K562 (cell line): ENCODE measurements around the gene CAMK2B. TPM values are rescaled to one million over a fixed set of nuclear protein-coding genes. Genes with fewer than 3 reads are reported as not detected.

Source experiments
- ATAC-seq: fragments of 200-7000 bp; cut with Tn5 transposase; 3 replicates; pipeline ENCODE4 v1.9.1; 2020; ENCODE audit warnings: moderate library complexity
- BruUV-seq: library from RNA; stranded (reverse); fragments of 400-500 nt; replicated peaks from 2 replicates; lab custom pipeline; 2021; lab: Mats Ljungman, UMichigan
- CTCF ChIA-PET: fragments of 300-600 bp; formaldehyde crosslinking; extraction: SDS; loops from one replicate; lab custom pipeline; 2021; ENCODE audit warnings: low intra/inter-chr PET ratio; lab: Yijun Ruan, JAX
- POLR2A ChIA-PET: fragments of 300-600, 350-650 bp; sonication (Branson Sonifier 250); formaldehyde crosslinking; extraction: SDS; loops from one replicate; lab custom pipeline; 2021; ENCODE audit warnings: antibody characterized with exemption, inconsistent platforms; lab: Yijun Ruan, JAX
- DNase-seq, 4 experiments: peaks; one replicate each; pipeline versions ENCODE4 v3.0.0 to v3.0.0-alpha.2; 2011 to 2018; ENCODE audit warnings: low spot score in 3 of 4, mixed read lengths in 3 of 4; ENCODE audit errors: extremely low read depth in 1 of 4
- FAIRE-seq: peaks from 2 replicates; lab custom pipeline; 2011; peaks lifted over from hg19 to GRCh38; lab: Jason Lieb, UNC
- H2AFZ ChIP-seq: 2 replicates; pipeline ENCODE4 v1.6.0; 2011; ENCODE audit warnings: low read depth, low read length, control low read depth, inconsistent platforms
- H3K27ac ChIP-seq: fragments of 200-600 bp; 3 replicates; pipeline ENCODE4 v1.8.0; 2011; ENCODE audit warnings: low read depth, mild to moderate bottlenecking, control low read depth, inconsistent platforms, low read length, moderate library complexity, mixed read lengths; ENCODE audit errors: extremely low read depth
- H3K27me3 ChIP-seq, 2 experiments: fragments of 300-600 bp in 1 of 2; 2 replicates in 1 of 2; 3 replicates in 1 of 2; pipeline versions ENCODE4 v1.6.0 to v1.8.0; 2011; ENCODE audit warnings: inconsistent platforms in 2 of 2, low read length in 2 of 2, mild to moderate bottlenecking in 1 of 2, mixed read lengths in 1 of 2, moderate library complexity in 1 of 2; ENCODE audit not compliant: control insufficient read depth in 2 of 2, insufficient read depth in 2 of 2
- H3K36me3 ChIP-seq: fragments of 300-600 bp; 3 replicates; pipeline ENCODE4 v1.8.0; 2011; ENCODE audit warnings: mild to moderate bottlenecking, low read length, inconsistent platforms; ENCODE audit not compliant: control insufficient read depth, insufficient read depth
- H3K4me1 ChIP-seq, 2 experiments: fragments of 200-600 bp in 1 of 2; replicated peaks in 1 of 2; 2 replicates in 1 of 2; 3 replicates in 1 of 2; pipeline versions ENCODE4 v1.5.1 to v1.8.0; 2011; ENCODE audit warnings: inconsistent platforms in 2 of 2, low read length in 2 of 2, mild to moderate bottlenecking in 1 of 2, mixed read lengths in 1 of 2, moderate library complexity in 1 of 2; ENCODE audit not compliant: control insufficient read depth in 2 of 2, insufficient read depth in 2 of 2
- H3K4me2 ChIP-seq: 2 replicates; pipeline ENCODE4 v1.6.1; 2011; ENCODE audit warnings: low read length, control low read depth, inconsistent platforms, mixed read lengths; ENCODE audit not compliant: insufficient read depth
- H3K4me3 ChIP-seq: fragments of 200-600 bp; sonication (generic), shearing (Covaris generic); 2 replicates; pipeline ENCODE4 v1.5.1; 2016; ENCODE audit warnings: control low read depth, inconsistent platforms
- H3K79me2 ChIP-seq: fragments of 200-600 bp; 3 replicates; pipeline ENCODE4 v1.8.0; 2011; ENCODE audit warnings: low read length, inconsistent platforms; ENCODE audit not compliant: control insufficient read depth, insufficient read depth
- H3K9ac ChIP-seq, 2 experiments: 2 replicates each; pipeline versions ENCODE4 v1.6.0 to v1.6.1; 2011; ENCODE audit warnings: low read depth in 2 of 2, low read length in 2 of 2, control low read depth in 1 of 2, inconsistent platforms in 1 of 2, mild to moderate bottlenecking in 1 of 2, mixed read lengths in 1 of 2; ENCODE audit not compliant: insufficient read depth in 1 of 2
- H3K9me1 ChIP-seq: one replicate; pipeline ENCODE4 v1.6.0; 2011; ENCODE audit warnings: inconsistent platforms, mild to moderate bottlenecking, low read length, moderate library complexity; ENCODE audit not compliant: control insufficient read depth, insufficient read depth
- H3K9me3 ChIP-seq: replicated peaks from 2 replicates; pipeline ENCODE4 v1.5.1; 2011; ENCODE audit warnings: low read depth, low read length, inconsistent platforms; ENCODE audit not compliant: control insufficient read depth, insufficient read depth
- H4K20me1 ChIP-seq: replicated peaks from 2 replicates; pipeline ENCODE4 v1.6.1; 2011; ENCODE audit warnings: low read length, inconsistent platforms, mixed read lengths; ENCODE audit not compliant: control insufficient read depth, insufficient read depth
- GABPB2 ChIP-seq: fragments of 250-450 bp; sonication (Bioruptor Pico); conservative IDR thresholded peaks from 2 replicates; pipeline ENCODE4 v1.5.1; 2021; ENCODE audit warnings: mild to moderate bottlenecking
- RAD21 ChIP-seq, 2 experiments: fragments of 250-450 bp in 1 of 2; fragments of 450-650 bp in 1 of 2; sonication (Bioruptor Pico) in 1 of 2; formaldehyde crosslinking in 1 of 2; IDR thresholded peaks in 1 of 2; conservative IDR thresholded peaks in 1 of 2; 2 replicates each; pipeline versions ENCODE4 v1.4.0 to v1.8.0; 2020 to 2022; ENCODE audit warnings: mild to moderate bottlenecking in 2 of 2, moderate library complexity in 1 of 2
- SPI1 ChIP-seq: IDR thresholded peaks from 2 replicates; pipeline ENCODE4 v1.6.1; 2011; ENCODE audit warnings: low read depth, low read length, control low read depth, borderline replicate concordance
- WGBS: fragments of 100-300 bp; shearing (Covaris generic); methylation state at CpG from one replicate; pipeline ENCODE4 v1.1.6; 2016; ENCODE audit warnings: low coverage, mixed read lengths; ENCODE audit not compliant: insufficient coverage; ENCODE audit errors: missing lambda C conversion rate; 5-methylcytosine and 5-hydroxymethylcytosine counted together
- in situ Hi-C: fragments of 300-500 bp; cut with MboI; formaldehyde crosslinking; loops from 4 replicates; pipeline ENCODE4 v1.15.0; 2018; ENCODE audit warnings: inconsistent platforms, mixed read lengths
- intact Hi-C: fragments of 100-400 bp; cut with micrococcal nuclease; formaldehyde crosslinking; loops from 2 replicates; pipeline ENCODE4 v1.14.2; 2022
- polyA plus RNA-seq, 8 experiments: library from polyadenylated mRNA; depleted of rRNA in 4 of 8; stranded (reverse) in 5 of 8; unstranded in 3 of 8; fragments of >200 nt; fragmentation: Nextera tagmentation in 2 of 8; fragmentation: Illumina TruSeq in 1 of 8; extraction: Ambion mirVana in 2 of 8; extraction: Trizol in 1 of 8; gene quantifications; 2 replicates each; pipeline versions ENCODE4 v1.2.1 to v1.2.3, GENCODE V29; 2011 to 2014; ENCODE audit warnings: inconsistent platforms in 1 of 8, missing spikeins in 1 of 8
- total RNA-seq, 7 experiments: library from RNA; depleted of rRNA in 6 of 7; stranded (reverse); fragments of >200 nt in 6 of 7; fragmentation: Illumina TruSeq in 2 of 7; extraction: Trizol in 2 of 7; gene quantifications; 2 replicates each; pipeline versions ENCODE4 v1.2.1 to v1.2.3, GENCODE V29; 2011 to 2021; ENCODE audit warnings: low replicate concordance in 1 of 7
- TF ChIP-seq, protein P1 (sequence below): sonication (generic); formaldehyde crosslinking; IDR thresholded peaks from 2 replicates; pipeline ENCODE4 v1.9.0; 2022; ENCODE audit warnings: mild to moderate bottlenecking, missing genetic modification reagents

The CAMK2B gene
- total and polyA plus RNA-seq, 9 of the 15 experiments (the other 6 are each of a cell fraction or from before 2014, with no cell fraction given), result 0.04 to 0.09 (median 0.05) TPM; not detected in 4

GRCh38 chr7:44246396-44247113, 78.8 kb downstream of the CAMK2B start:
- no peak overlapping the region for H2AFZ ChIP-seq
- H3K9ac ChIP-seq, result no peak overlapping the region
- no peaks in the 10 kb centered on the region for H3K79me2 ChIP-seq
- no peaks in the 10 kb centered on the region for H3K9me3 ChIP-seq
- no peak for FAIRE-seq
- intact Hi-C loops (no loop called here), in situ Hi-C loops (loop anchor here (10.0 kb wide), 1 partner anchor 228 kb away; no protein-coding TSS in a partner anchor)
- H3K4me2 ChIP-seq, result no peak overlapping the region
- ChIA-PET POLR2A (no interaction called here), CTCF (no interaction called here)
- peaks cover 6 to 42% of the 10 kb centered on the region in 2 experiments; a peak in 4 of 5 replicates for H3K27me3 ChIP-seq
- no peak for DNase-seq
- H3K9me1 ChIP-seq, result peaks cover 4% of the 10 kb centered on the region
- H3K4me1 ChIP-seq, result peaks cover 0 to 18% of the 10 kb centered on the region in 2 experiments; a peak in 2 of 5 replicates
- peaks cover 7% of the 10 kb centered on the region for H4K20me1 ChIP-seq
- no peak overlapping the region for H3K27ac ChIP-seq
- WGBS, result 5% methylated on average over 7 of the region's 7 CpGs
- no peaks in the 10 kb centered on the region for H3K36me3 ChIP-seq
- TF ChIP-seq, protein P1, sequence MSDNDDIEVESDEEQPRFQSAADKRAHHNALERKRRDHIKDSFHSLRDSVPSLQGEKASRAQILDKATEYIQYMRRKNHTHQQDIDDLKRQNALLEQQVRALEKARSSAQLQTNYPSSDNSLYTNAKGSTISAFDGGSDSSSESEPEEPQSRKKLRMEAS (CRISPR knock-in tag), result peak; percentile 36; the same call in 1 of the 2 replicates
- TF ChIP-seq SPI1, result no peak
- BruUV-seq, result no TSS peak
- ATAC-seq, result no peak
- no peak overlapping the region for H3K4me3 ChIP-seq

DNA sequence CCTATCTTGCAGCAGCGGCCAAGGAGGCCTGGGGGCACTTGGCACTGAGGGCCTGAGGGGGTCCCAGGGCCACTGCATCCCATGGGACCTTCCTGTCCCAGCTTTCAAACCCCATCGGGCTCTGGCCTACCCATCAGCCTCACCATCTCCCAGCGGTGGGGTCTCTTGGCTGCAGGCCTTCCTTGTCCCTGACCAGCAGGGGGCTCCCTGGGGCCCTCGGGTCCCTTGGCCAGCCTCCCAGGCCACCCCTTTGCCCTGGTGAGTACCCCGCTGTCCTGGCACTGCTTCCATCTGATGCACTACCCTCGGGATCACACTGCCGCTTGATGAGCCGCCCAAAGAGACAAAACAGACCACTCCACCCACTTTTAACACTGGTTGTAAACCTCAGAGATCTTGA, 81.1 kb downstream of the CAMK2B start:
- Histone ChIP-seq H3K9me3 (no peaks in the 10 kb centered on the region), H3K4me3 (no peak overlapping the region), H3K36me3 (no peaks in the 10 kb centered on the region), H3K27me3 (peaks cover 7 to 41% of the 10 kb centered on the region in 2 experiments; a peak in 4 of 5 replicates), H3K4me2 (no peak overlapping the region), H2AFZ (no peak overlapping the region), H4K20me1 (peaks cover 8% of the 10 kb centered on the region), H3K9me1 (no peaks in the 10 kb centered on the region), H3K79me2 (no peaks in the 10 kb centered on the region), H3K27ac (no peak overlapping the region), H3K4me1 (peaks cover 0 to 33% of the 10 kb centered on the region in 2 experiments; a peak in 3 of 5 replicates), H3K9ac (peak overlapping the region in 1 of 2 experiments; percentile 35; a peak in 1 of 4 replicates)
- FAIRE-seq (no peak), ATAC-seq (peak; percentile 58), DNase-seq (peak; percentile 59 to 73 (median 68))
- intact Hi-C loops (loop anchor here (5.0 kb wide), 2 partner anchors 128 to 323 kb away; no protein-coding TSS in a partner anchor), in situ Hi-C loops (loop anchor here (10.0 kb wide), 1 partner anchor 231 kb away; no protein-coding TSS in a partner anchor)
- under 1% methylated on average over 8 of the region's 8 CpGs for whole genome bisulfite sequencing
- ChIA-PET CTCF (interaction anchor here (0.6 kb wide), 1 partner anchor 319 kb away, joined by 4 read pairs; no protein-coding TSS in a partner anchor), POLR2A (interaction anchor here (0.8 kb wide), 1 partner anchor 9 kb away, joined by 3 read pairs; no protein-coding TSS in a partner anchor)
- no TSS peak for BruUV-seq
- TF ChIP-seq RAD21 (CRISPR knock-in tag; conservative IDR thresholded peaks at IDR 0.05 in 1 of 2, IDR thresholded peaks at IDR 0.05 in 1 of 2), result peak; percentile 32 to 64
- TF ChIP-seq GABPB2 (CRISPR knock-in tag), result no peak
